Skeletal muscle tissue (tissue), 4 donors: ENCODE data around the gene ARHGAP42. TPM values are rescaled to one million over a fixed set of nuclear protein-coding genes. Genes with fewer than 3 reads are reported as not detected.
"Not testable (repeated sequence)": the region's sequence is repeated elsewhere in the genome, so short reads cannot be mapped to it uniquely, and the experiment has no call there.

Source experiments
- H3K27ac ChIP-seq: one replicate; pipeline ENCODE4 v1.7.0; 2013; ENCODE audit warnings: mild to moderate bottlenecking, low read depth, low read length, inconsistent platforms
- H3K27me3 ChIP-seq, 3 donors: one replicate each; pipeline ENCODE4 v1.7.0; 2013; ENCODE audit warnings: low read length in 3 of 3; ENCODE audit not compliant: control insufficient read depth in 3 of 3, insufficient read depth in 3 of 3
- H3K36me3 ChIP-seq, 3 donors: one replicate each; pipeline ENCODE4 v1.7.0; 2013; ENCODE audit warnings: low read length in 3 of 3; ENCODE audit not compliant: control insufficient read depth in 3 of 3, insufficient read depth in 3 of 3
- H3K4me1 ChIP-seq, 3 donors: one replicate each; pipeline ENCODE4 v1.7.0; 2013; ENCODE audit warnings: low read length in 3 of 3, mild to moderate bottlenecking in 3 of 3; ENCODE audit not compliant: control insufficient read depth in 3 of 3, insufficient read depth in 3 of 3
- H3K4me3 ChIP-seq, 3 donors: one replicate each; pipeline ENCODE4 v1.7.0; 2013; ENCODE audit warnings: low read length in 3 of 3
- H3K9ac ChIP-seq, 3 donors: one replicate each; pipeline ENCODE4 v1.7.0; 2013; ENCODE audit warnings: low read length in 3 of 3, mild to moderate bottlenecking in 3 of 3, moderate library complexity in 2 of 3, low read depth in 1 of 3
- H3K9me3 ChIP-seq, 3 donors: one replicate each; pipeline ENCODE4 v1.7.0; 2013; ENCODE audit warnings: low read length in 3 of 3; ENCODE audit not compliant: control insufficient read depth in 3 of 3
- total RNA-seq: library from RNA; depleted of rRNA; stranded (reverse); fragments of >200 nt; gene quantifications from one replicate; pipeline ENCODE4 v1.2.3, GENCODE V29; 2014
- donor health status: Osteomylitis.

Gene ARHGAP42
- total RNA-seq, 1 donor from 2014 or later: 23.5 TPM

- Histone ChIP-seq H3K4me1 (peaks cover 6 to 10% (median 8%) of the 10 kb centered on the region in 3 donors), H3K27me3 (no peaks in the 10 kb centered on the region), H3K9me3 (no peaks in the 10 kb centered on the region), H3K9ac (no peak overlapping the region), H3K27ac (no peak overlapping the region), H3K4me3 (no peak overlapping the region), H3K36me3 (no peaks in the 10 kb centered on the region)
These were observed 49.0 kb downstream of the ARHGAP42 start for GRCh38 chr11:100735949-100736675.

- Histone ChIP-seq H3K27me3 (no peaks in the 10 kb centered on the region), H3K9ac (no peak overlapping the region), H3K9me3 (no peaks in the 10 kb centered on the region), H3K4me3 (no peak overlapping the region), H3K36me3 (no peaks in the 10 kb centered on the region), H3K4me1 (peaks cover 13 to 14% (median 14%) of the 10 kb centered on the region in 3 donors), H3K27ac (peak overlapping the region; percentile 52)
These were observed 51.7 kb downstream of the ARHGAP42 start for GRCh38 chr11:100738701-100739270.

GRCh38 chr11:100739666-100740065, 52.6 kb downstream of the ARHGAP42 start:
- Histone ChIP-seq H3K9me3 (no peaks in the 10 kb centered on the region), H3K36me3 (no peaks in the 10 kb centered on the region), H3K4me3 (no peak overlapping the region), H3K4me1 (peaks cover 13 to 14% (median 14%) of the 10 kb centered on the region in 3 donors), H3K27ac (peak overlapping the region; percentile 52), H3K27me3 (no peaks in the 10 kb centered on the region), H3K9ac (peak overlapping the region in 1 of 3 donors; percentile 17)

GRCh38 chr11:100740440-100740839, 53.4 kb downstream of the ARHGAP42 start:
- Histone ChIP-seq H3K4me1 (peaks cover 13 to 14% (median 14%) of the 10 kb centered on the region in 3 donors), H3K9ac (peak overlapping the region in 1 of 3 donors; percentile 17), H3K27me3 (no peaks in the 10 kb centered on the region), H3K36me3 (no peaks in the 10 kb centered on the region), H3K4me3 (peak overlapping the region in 1 of 3 donors; percentile 32), H3K9me3 (no peaks in the 10 kb centered on the region), H3K27ac (peak overlapping the region; percentile 52)

GRCh38 chr11:100741866-100742625, 55.0 kb downstream of the ARHGAP42 start:
- Histone ChIP-seq H3K27ac (no peak overlapping the region), H3K4me3 (no peak overlapping the region), H3K9ac (no peak overlapping the region), H3K27me3 (no peaks in the 10 kb centered on the region), H3K4me1 (peaks cover 13 to 14% (median 14%) of the 10 kb centered on the region in 3 donors), H3K36me3 (no peaks in the 10 kb centered on the region), H3K9me3 (no peaks in the 10 kb centered on the region)

GRCh38 chr11:100746448-100746847, 59.4 kb downstream of the ARHGAP42 start:
- Histone ChIP-seq H3K27me3 (no peaks in the 10 kb centered on the region), H3K4me1 (peaks cover 1 to 4% (median 3%) of the 10 kb centered on the region in 3 donors), H3K27ac (no peak overlapping the region), H3K36me3 (no peaks in the 10 kb centered on the region), H3K9ac (no peak overlapping the region), H3K4me3 (no peak overlapping the region), H3K9me3 (no peaks in the 10 kb centered on the region)

GRCh38 chr11:100748153-100748552, 61.1 kb downstream of the ARHGAP42 start:
- Histone ChIP-seq H3K9ac (no peak overlapping the region), H3K36me3 (no peaks in the 10 kb centered on the region), H3K9me3 (no peaks in the 10 kb centered on the region), H3K27me3 (no peaks in the 10 kb centered on the region), H3K4me1 (peaks cover 2 to 9% (median 5%) of the 10 kb centered on the region in 3 donors), H3K4me3 (no peak overlapping the region), H3K27ac (no peak overlapping the region)

GRCh38 chr11:100749887-100750565, 62.9 kb downstream of the ARHGAP42 start:
- not testable (repeated sequence) for H3K27me3 ChIP-seq, H3K4me3 ChIP-seq, H3K27ac ChIP-seq, H3K9me3 ChIP-seq, H3K9ac ChIP-seq, H3K36me3 ChIP-seq
- peaks cover 3 to 12% (median 7%) of the 10 kb centered on the region in 3 donors for H3K4me1 ChIP-seq

GRCh38 chr11:100750566-100750891, 63.4 kb downstream of the ARHGAP42 start:
- H3K4me1 ChIP-seq: peaks cover 3 to 12% (median 7%) of the 10 kb centered on the region in 3 donors
- not testable (repeated sequence) for H3K9ac ChIP-seq, H3K27me3 ChIP-seq, H3K9me3 ChIP-seq, H3K36me3 ChIP-seq, H3K27ac ChIP-seq, H3K4me3 ChIP-seq
